SIG-M5 treated with dmso at 0.1 percent for 504 hours (cell line): ENCODE data around the gene IDH1.
"Not testable (repeated sequence)": the region's sequence is repeated elsewhere in the genome, so short reads cannot be mapped to it uniquely, and the experiment has no call there.

Source experiments
- DNase-seq: peaks from one replicate; lab custom pipeline; 2025; ENCODE audit not compliant: unreplicated experiment; lab: John Stamatoyannopoulos, UW

IDH1 gene

DNA sequence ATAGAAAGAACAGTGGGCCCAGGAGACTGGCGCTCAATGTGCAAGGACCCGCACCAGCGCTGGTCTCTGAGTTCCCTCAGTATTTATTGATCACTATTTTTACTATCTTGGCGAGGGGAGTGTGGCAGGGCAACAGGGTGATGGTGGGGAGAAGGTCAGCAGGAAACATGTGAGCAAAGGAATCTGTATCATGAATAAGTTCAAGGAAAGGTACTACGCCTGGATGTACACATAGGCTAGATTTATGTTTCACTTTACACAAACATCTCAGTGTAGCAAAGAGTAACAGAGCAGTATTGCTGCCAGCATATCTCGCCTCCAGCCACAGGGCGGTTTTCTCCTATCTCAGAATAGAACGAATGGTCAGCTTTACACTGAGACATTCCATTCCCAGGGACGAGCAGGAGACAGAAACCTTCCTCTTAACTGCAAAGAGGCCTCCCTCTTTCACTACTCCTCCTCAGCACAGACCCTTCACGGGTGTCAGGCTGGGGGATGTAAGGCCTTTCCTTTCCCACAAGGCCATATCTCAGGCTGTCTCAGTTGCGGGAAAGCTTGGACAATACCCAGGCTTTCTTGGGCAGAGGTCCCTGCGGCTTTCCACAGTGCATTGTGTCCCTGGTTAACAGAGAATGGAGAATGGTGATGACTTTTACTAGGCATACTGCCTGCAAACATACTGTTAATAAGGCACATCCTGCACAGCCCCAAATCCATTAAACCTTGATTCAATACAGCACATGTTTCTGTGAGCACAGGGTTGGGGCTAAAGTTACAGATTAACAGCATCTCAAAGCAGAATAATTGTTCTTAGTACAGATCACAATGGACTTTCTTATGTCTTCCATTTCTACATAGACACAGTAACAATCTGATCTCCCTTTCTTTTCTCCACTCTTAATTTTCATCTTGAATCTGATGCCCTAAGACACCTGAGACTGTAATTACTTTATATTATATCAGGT lies 2.3 kb upstream of the IDH1 start:
- not testable (repeated sequence) for DNase-seq

DNA sequence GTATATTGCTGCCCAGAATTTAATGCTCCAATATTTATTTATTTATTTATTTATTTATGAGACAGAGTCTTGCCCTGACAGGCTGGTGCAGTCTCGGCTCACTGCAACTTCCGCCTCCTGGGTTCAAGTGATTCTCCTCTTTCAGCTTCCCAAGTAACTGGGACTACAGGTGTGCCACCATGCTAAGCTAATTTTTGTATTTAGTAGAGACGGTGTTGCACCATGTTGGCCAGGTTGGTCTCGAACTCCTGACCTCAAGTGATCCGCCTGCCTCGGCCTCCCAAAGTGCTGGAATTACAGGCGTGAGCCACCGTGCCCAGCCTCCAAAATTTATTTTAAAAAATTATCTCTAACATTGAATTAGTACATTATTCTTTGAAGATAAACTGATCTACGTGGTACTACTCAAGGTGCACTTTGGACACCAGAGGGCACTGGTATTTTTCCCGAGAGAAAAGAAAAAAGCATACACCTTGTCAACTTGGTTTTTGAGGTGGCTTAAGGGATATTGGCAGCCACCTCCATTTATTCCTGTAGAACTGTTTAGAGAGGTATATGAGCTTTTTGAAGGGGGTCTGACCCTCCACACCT lies 1.4 kb upstream of the IDH1 start:
- DNase-seq = no peak

DNA sequence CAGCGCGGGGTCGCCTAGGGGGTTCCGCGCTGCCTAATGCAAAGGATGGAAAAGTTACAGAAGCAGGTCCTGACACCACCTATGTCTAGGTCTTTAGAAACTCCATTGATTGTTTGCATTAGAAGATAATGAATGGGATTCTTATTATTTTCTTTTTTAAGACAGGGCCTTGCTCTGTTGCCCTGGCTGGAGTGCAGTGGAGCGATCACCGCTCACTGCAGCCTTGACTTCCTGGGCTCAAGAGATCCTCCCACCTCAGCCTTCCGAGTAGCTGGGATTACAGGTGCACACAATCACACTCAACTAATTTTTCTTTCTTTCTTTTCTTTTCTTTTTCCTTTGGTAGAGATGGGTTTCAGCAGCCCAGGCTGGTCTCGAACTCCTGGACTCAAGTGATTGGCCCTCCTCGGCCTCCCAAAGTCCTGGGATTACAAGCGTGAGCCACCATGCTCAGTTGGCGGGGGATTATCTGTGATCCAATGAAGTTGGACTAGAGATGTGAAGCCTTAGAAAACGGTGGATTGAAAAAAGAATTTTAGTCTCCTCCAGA lies 761 bp upstream of the IDH1 start:
- DNase-seq = no peak

DNA sequence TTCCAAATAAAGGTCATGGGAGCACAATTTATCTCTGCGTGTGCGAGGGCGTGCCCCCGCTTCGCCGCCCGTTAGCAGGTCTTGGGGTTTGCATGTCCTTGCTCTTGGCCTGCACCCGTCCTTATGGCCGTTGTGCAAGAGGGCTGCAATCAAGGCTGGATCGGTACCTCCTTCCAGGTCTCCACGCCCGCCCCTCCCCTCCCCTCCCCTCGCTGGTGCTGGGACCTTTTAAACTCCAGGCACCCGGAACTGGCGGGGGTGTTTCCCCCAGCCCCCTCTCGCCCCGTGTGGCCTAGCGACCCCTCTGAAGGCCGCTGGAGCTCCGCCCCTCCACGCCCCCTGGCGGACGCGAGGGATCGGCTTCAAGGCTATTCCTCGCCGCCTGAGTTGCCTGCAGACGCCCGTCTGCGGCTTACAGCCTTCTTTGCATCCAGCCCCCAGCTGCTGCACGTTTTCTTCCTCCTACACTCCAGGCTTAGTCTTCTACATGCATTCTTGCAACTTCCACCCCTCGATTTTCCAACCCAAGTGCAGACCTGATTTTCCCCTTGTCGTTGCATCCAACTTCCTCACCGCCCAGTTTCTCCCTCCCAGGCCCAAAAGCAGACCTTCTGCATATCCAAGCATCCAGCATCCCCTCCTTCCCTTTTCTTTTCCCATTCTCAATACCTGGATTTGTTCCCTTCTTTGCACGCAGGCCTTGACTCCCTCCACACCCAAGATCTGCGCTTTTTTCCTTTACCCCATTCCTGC lies 577 bp downstream of the IDH1 start:
- DNase-seq = peak; percentile 97

DNA sequence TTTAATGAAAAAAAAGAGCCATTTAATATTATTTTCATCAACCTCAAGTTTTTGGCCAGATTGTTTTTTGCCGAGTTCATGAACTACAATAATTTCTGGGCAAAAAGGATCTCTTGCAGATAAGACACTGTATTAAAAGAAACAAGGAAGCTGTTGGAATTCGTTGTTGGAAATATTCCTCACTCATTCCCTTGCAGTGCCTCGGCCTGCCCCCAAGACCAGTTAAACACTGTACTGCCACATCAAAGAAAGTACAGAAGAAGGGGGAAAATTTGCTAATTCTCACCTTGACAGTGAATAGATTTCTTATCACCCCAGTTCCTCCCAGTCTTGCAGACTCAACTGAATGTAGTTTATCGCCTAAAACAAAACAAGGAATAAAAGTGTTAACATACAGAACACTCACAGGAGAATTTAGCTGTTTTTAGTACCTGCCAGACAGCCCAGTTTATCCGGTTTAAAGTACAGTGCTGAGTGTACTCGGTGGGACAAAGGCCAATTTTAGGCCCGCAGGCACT lies 1.2 kb downstream of the IDH1 start:
- DNase-seq = no peak

DNA sequence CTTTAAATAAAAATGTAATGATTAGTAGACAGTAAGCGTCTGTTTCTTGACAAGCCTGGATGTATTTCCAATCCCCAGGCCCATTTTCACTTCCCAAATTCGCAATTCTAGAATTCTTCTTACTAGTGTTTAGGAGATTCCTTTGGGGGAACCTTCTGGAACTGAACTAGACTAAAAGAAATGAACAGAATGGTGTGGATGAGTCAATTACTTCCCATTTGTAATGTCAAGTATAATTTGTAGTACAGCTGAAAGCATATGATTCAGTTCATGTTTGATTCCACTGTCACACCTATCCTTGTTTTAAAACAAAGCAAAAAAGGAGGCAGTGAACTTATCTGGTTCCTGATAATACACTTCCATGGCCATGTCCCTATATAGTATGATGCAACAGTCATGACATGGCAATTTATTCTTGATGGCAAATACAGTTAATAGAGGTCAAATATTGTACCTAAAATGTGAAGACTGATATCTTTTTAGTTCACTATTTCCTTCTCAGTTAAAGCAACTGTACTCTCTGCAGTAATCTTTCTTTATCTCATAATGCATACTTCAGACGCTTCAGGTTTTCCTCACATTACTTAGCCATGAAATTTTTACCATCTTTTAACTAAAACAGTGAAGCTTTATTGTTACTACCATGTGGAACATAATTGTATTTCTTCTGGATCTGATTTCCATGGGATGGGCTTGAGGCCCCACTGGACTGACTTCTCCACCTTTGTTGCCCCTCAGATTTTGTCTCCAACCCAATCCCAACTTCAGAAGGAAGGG lies 2.0 kb downstream of the IDH1 start:
- DNase-seq = peak; percentile 26

DNA sequence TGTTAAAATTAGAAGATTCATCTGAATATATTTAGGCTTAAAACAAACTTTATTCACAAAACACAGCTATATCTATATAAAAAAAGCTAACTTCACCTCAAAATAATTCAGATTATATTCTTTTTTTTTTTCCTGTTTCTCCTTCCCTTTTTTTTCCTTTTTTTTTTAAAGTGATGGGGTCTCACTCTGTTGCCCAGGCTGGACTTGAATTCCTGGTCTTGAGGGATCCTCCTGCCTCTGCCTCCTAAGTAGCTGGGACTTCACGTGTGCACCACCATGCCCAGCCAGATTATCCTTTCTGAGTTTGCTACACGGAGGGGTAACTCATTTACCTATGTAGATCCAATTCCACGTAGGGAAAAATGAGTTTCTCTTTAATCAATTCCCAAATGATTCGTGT lies 3.8 kb downstream of the IDH1 start:
- DNase-seq = no peak

DNA sequence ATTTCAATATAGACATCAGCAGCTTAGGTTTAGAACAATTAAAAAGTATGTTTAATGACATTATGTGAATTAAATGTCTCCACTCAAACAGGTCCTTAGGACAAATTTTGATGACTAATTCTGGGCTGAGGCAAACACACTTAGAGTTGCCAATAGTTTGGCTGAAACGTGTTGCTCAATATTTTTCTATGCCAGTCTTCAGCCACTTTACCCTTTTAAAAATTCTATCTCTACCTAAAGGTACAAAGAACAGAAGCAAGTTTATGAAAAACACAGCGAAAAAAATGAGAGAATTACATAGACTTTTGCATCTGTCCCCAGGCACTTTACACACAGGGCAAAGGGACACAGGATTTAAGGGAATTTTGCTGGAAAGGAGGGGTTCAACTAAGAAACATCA lies 4.5 kb downstream of the IDH1 start:
- peak; percentile 81 for DNase-seq

DNA sequence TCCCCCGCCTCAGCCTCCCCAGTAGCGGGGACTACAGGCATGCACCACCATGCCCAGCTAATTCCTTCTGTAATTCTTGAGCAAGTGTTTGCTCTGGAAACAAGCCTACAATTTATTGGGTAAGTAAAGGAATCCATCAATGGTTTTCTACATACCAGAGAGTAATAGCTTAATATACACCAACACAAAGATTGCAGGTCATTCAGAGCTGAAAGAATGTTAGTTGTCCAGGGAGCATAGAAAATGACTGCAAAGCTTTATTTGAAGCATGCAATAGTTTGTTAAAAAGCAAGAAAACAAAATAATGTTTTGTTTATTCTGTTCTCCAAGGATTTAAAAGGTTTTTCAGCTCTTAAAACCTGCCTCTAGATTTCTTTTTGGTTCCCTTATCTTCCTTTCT lies 5.6 kb downstream of the IDH1 start:
- no peak for DNase-seq

DNA sequence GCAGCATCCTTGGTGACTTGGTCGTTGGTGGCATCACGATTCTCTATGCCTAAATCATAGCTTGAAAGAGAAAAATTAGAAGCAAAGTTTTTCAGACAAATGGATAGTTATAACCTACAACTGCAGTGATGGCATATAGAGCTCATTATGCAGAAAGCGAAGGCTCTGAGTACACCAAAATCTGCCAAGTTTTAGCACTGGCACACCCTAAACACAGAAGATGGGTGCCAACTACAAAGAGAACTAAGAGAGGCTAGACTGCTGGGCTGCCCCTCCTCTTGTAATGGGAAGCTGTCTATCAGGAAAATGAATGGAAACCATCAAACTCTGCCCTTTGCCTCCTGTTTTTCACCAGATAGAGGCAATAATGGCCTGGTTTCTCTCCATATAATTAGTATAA lies 6.3 kb downstream of the IDH1 start:
- DNase-seq = no peak

DNA sequence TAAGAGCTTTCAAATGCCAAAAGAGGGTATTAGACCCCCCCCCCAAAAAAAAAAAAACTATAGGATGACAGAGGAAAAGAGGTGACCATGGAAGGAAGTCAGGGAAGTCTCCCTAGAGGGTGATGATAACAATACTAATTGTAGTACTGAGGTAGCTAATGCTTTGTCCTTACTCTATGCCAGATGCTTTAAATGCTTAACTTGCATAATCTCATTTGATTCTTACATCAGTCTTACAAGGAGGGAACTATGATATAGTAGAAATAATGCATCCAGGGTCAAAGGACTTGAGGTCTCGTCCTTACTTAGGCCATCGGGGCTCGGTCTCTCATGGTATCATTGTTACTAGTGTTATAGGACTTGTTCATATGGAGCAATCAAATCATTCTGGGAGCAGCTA lies 9.1 kb downstream of the IDH1 start:
- no peak for DNase-seq

DNA sequence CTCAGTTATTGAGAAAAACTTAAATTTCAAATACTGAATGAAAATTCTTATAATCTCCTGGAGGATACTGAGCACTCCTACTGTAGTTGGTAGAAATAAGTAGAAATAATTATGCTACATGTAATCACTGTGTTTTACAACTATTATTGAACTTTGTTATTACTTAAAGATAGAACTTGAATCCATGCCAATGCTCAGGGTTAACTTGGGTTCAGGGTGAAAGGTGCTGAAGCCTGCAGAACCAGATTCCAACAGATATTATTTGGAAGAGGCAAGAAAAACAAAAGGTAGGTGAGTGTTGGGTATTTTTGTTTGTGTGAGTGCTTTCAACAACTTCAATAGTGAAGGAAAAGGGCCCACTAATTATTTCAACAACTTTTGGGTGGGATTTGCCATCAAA lies 10.4 kb downstream of the IDH1 start:
- DNase-seq = no peak

DNA sequence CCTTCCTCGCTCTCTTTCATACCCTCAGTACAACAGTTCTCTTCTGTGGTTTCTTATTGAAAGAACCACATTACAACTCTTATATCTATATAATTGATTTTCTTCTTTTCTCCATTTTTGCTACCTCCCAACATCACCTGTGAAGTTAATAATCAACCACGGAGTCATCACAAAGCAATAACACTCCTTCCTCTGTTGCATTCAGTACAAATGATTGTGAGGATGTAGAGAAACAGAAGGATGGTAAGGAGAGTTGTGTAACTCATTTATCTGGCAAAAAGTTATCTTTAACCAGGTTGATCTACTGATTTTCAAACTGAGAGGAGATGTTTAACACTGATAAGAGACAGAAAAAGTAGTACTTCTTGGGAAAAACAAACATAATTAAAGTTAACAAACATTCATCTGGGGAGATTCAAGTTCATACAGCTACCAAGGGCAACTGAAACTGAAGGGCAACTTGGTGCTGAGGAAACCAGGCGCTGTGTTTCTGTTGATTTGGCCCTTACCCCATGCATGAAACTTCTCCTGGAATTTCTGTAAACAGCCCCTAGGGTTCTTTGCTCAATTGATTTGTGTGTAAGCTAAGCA lies 14.2 kb downstream of the IDH1 start:
- no peak for DNase-seq

DNA sequence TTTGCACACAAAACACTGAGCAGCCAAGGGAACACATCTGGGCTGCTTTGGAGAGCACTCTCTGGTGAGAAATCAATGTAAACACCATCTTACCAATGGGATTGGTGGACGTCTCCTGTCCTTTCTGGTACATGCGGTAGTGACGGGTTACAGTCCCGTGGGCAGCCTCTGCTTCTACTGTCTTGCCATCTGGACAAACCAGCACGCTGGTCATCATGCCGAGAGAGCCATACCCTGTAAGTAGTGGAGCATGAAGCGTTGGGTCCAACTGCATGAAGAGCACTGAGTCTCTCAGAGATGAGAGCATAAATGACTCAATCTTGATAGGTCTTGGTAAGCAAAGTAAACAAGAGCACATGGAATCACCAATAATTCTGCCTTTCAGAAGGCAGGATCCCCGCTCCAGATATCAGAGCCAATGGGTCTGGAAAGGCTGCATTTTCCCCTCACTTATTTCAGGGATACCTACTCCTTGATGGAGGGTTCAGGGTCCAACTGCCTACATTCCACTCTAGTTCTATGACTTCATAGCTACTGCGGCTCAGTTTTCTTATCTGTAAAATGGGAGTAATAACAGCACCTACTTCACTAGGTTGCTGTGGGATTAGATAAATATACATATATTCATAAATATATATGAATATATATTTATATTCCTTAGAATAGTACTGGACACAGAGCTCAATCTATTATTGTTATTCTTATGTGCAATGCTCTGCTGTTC lies 14.9 kb downstream of the IDH1 start:
- DNase-seq = no peak

DNA sequence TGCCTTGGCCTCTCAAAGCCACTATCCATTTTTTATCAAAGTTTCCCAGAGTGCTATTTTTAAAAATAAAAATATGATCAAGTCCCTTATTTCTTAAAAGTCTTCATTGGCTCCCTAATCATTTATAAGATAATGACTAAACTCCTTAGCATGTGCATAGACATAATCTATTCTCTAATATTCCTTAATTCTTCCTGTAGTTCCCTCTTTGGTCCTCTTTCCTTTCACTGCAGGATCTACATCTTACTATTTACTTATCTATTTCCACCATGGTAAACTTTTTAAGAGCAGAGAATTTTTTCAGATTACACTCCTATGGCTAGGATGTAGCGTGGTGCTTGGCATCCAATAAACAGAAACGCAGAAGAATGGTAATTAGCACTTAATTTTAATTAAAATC lies 19.0 kb downstream of the IDH1 start:
- no peak for DNase-seq

DNA sequence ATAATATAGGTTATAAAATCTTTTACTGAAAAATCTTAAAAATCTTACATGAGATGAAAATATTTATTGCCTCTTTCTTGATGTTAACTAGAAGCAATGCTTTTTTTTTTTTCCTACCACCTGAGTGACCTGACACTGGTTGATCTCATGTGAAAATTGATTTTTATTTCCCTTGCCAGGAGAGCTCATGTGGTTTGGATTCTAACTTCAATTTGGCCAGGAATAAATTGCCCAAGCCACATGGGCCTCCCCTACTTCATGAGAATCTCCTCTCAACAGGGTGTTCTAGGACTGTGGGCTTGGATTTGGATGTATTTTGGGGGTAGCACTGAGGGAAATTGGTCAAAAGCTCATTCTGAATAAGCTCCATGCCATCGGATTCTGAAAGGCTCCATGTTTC lies 20.1 kb downstream of the IDH1 start:
- DNase-seq = no peak

DNA sequence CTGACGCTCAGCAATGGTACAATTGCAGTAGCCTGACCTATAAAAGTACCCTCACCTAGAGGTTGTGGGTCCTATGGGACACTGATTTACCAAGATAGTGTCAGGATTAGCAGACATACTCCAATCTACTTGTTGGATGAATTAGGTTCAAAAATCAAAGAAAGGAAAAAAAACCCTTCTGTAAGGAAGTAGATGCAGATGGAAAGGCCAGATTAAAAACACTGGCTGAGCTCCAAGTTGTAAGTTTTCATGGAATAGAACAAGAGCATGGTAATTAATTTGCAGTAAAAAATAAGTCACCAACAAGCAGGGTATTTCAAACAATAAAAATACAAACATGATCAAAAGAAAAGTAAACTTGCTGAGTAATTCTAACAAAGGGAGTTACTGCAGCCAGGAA lies 26.4 kb downstream of the IDH1 start:
- DNase-seq = no peak

DNA sequence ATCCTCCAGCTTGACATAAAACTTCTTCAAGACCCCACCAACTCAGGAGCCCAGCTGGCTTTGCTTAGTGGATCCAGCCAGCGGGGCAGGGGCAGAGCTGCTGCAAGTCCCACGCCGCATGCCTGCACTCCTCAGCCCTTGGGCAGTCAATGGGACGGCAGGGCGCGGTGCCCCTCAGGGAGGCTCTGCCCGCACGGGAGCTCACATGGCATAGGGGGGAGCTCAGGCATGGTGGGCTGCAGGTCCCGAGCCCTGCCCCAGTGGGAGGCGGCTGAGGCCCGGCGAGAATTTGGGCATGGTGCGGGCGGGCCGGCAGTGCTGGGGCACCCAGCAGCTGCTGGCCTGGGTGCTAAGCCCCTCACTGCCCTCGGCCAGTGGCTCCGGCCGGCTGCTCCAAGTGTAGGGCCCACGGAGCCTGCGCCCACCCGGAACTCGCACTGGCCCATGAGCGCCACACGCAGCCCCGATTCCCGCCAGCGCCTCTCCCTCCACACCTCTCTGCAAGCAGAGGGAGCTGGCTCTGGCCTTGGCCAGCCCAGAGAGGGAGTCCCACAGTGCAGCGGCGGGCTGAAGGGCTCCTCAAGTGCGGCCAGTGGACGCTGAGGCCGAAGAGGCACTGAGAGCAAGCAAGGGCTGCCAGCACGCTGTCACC lies 27.2 kb downstream of the IDH1 start:
- DNase-seq = no peak

DNA sequence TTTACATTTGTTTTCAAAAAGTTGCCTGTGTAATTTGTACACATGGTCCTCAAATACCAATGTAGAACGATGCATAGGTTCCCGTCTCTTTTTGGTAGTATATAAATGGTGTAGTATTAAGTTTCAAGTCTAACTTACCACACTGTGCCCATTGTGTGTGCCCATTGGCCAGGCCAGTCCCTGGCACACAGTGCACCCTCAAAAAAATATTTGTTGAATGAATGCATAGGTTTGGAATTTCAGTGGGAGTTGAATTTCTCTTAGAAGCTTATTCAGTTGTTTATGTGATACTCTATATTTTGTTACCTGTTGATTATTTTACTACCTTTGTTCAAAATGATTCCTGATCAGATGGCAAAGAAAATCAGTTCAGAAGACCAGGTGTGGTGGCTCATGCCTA lies 30.1 kb downstream of the IDH1 start:
- no peak for DNase-seq
